Measurements from ENCODE around the gene UAP1L1. TPM values are rescaled to one million over a fixed set of nuclear protein-coding genes. Genes with fewer than 3 reads are reported as not detected.
A peak's percentile ranks its signal among the peaks of the same experiment; 100 is the strongest.

The UAP1L1 gene
- total and polyA plus RNA-seq, 2 of the 8 experiments (the other 6 are each of a cell fraction or from before 2014, with no cell fraction given): 2.0 to 5.4 TPM

GRCh38 chr9:137083394-137084004, 6.2 kb downstream of the UAP1L1 start (continued):
- TF ChIP-seq CHD7 (IDR thresholded peaks at IDR 0.05; ENCODE audit: insufficient replicate concordance, low read length) (no peak), HDAC6 (IDR thresholded peaks at IDR 0.05; ENCODE audit: low read depth, low read length) (no peak), POLR2A (IDR thresholded peaks at IDR 0.05; ENCODE audit: control extremely low read depth in 1 of 2, low read depth in 2 of 2, low read length in 2 of 2) (no peak), EP300 (IDR thresholded peaks at IDR 0.05; ENCODE audit: borderline replicate concordance in 1 of 2, low read depth in 2 of 2, low read length in 2 of 2) (no peak), SP1 (IDR thresholded peaks at IDR 0.05; ENCODE audit: low read depth, low read length) (no peak), RBBP5 (IDR thresholded peaks at IDR 0.05; ENCODE audit: borderline replicate concordance, low read depth, low read length) (no peak), NRF1 (IDR thresholded peaks at IDR 0.05; ENCODE audit: low read depth, low read length) (no peak), PHF8 (conservative IDR thresholded peaks at IDR 0.05; ENCODE audit: low read depth, low read length) (no peak), BACH1 (IDR thresholded peaks at IDR 0.05; ENCODE audit: low read length) (peak; percentile 92), RAD21 (IDR thresholded peaks at IDR 0.05 in 1 of 2, conservative IDR thresholded peaks at IDR 0.05 in 1 of 2; ENCODE audit: low read depth in 2 of 2, low read length in 2 of 2) (no peak), FOSL1 (IDR thresholded peaks at IDR 0.05; ENCODE audit: insufficient read depth, low read depth, low read length) (no peak)
